Effector CD8-positive, alpha-beta T cell (primary cell): ENCODE data around the gene SLC25A20.
"Not testable (repeated sequence)": the region's sequence is repeated elsewhere in the genome, so short reads cannot be mapped to it uniquely, and the experiment has no call there.

ENCODE experiments used
- DNase-seq: peaks from one replicate; lab custom pipeline; 2025; lab: John Stamatoyannopoulos, UW
- total RNA-seq, 4 experiments: gene quantifications; one replicate each; lab custom pipeline; 2026; lab: John Stamatoyannopoulos, UW

Gene SLC25A20
- 26.7 to 67.2 (median 49.2) reads per million in 4 experiments for total RNA-seq

DNA sequence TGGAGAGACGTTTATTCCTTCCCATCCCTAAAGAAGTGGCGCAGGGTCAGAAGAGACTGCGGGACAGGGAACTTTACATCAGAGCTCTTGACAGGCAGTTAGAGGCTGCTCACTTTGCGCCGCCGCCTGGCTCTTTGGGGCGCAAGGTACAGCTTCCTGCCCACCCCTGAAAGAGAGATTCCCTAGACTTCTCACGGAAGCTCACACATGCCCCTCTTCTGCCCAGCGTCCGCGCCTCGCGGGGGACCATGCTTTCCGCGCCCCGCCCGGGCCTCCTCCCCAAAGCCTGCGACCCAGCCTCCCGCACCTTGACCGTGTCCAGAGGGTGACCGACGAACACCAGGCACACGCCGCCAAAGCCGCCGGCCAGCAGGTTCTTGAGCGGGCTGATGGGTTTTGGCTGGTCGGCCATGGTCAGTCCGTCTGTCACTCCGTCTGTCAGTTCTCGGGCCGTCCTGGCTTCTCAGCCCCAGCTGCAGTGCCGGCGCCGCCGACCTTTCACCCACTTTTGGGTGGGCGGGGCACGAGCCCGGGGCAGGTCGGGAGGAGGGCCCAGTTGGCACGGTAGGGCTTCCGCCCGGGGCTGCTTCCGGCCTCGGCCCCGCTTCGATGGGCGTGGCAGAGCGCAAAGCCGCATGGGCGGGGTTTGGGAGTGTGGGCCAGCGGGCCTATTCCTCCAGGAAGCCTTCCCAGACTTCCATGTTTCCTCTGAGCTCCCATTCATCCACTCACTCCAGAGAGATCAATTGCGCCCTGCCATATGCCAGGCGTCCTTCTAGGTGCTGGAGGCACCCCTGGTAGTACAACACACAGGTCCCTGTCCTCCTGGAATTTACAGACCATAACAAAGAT lies at the start of gene SLC25A20:
Gene SLC25A20 (minus strand): TSS at position 500 of the 852 bp plus-strand sequence. CDS start 88 bp downstream, at position 412.
- peak; percentile 76 for DNase-seq

DNA sequence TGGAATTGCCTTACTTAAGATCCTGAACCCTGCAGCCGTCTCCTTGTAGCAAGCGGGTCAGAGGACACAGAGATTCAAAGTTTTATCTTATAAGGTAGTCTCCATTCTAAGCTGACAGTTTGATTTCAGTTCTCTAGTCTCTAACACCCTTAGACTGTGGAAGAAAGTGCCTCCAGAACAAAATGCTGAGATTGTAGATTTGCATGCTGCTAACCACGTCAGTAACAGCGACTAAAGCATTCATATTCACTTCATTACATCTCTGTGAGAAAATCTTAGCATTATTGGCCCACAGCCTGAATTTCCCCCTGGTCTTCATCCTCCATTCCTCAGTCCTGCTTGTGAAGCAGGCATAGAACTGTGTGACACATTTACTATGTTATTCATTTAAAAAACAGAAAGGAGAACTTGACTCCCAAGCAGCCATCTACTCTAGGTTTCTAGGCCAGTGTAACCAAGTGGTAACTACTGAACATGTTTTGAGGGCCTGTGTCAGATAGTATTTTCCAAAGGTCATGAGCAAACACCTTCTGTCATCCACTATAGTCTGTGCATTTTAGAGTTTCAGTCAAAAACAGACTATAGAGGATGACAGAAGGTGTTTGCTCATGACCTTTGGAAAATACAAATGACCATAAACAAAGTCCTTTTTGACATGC lies 47.3 kb upstream of the SLC25A20 start:
- no peak for DNase-seq

- DNase-seq = no peak
These were observed 46.8 kb upstream of the SLC25A20 start for GRCh38 chr3:48945432-48945831.

GRCh38 chr3:48938689-48939088 lies 40.0 kb upstream of the SLC25A20 start:
- DNase-seq = no peak

- no peak for DNase-seq
These were observed 39.5 kb upstream of the SLC25A20 start for GRCh38 chr3:48938156-48938555.

DNA sequence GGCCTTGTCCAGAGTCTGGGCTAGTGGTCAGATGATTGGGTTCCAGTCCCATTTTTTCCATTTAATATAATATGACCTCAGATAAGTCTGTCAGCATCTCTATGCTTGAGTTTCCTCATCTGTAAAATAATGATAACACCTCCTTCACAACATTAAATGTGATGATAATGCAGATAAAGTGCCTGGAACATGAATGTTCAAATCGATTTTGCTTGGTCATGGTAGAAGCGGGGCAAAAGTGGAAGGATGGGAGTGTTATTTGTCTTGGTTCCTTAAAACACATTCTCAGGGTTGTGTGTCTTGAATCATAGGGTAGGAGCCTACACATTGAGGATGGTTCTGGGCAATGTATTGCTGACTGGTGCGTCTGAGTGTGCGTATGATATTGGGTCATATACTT lies 36.8 kb upstream of the SLC25A20 start:
- no peak for DNase-seq

GRCh38 chr3:48934333-48934991 lies 35.8 kb upstream of the SLC25A20 start:
- DNase-seq = no peak

GRCh38 chr3:48931944-48932580 lies 33.4 kb upstream of the SLC25A20 start:
- no peak for DNase-seq

GRCh38 chr3:48930590-48930989 lies 31.9 kb upstream of the SLC25A20 start:
- DNase-seq = no peak

GRCh38 chr3:48929358-48930035 lies 30.8 kb upstream of the SLC25A20 start:
- no peak for DNase-seq

DNA sequence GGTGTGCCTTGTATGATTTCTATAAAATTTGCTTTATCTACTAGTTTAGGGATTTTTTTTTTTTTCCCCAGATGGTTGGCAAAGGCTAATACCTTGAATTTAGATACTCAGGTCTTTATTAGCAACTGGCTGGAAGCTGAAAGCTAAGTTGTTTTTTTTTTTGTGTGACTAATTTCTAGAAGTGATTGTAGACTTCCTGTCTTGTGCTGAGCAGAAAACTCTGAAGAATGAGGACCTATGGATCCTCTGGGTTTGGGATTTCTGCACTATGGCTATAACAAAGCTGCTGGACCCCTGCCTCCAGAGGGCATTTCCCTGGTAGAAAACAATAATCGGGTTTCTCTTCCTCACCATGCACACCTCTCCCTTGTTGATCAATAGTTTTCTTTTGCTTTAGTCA lies 30.0 kb upstream of the SLC25A20 start:
- DNase-seq = no peak

- no peak for DNase-seq
These were observed 29.2 kb upstream of the SLC25A20 start for GRCh38 chr3:48927928-48928327.

- DNase-seq = no peak
These were observed 28.0 kb upstream of the SLC25A20 start for GRCh38 chr3:48926425-48927392.

GRCh38 chr3:48919215-48920138 lies 20.8 kb upstream of the SLC25A20 start:
- DNase-seq = peak; percentile 35

- peak; percentile 77 for DNase-seq
These were observed 19.9 kb upstream of the SLC25A20 start, which contains the start of gene ARIH2 for GRCh38 chr3:48918388-48919214. TSS of gene ARIH2 (plus strand) at chr3:48918842. CDS start at chr3:48927559, 8,717 bp downstream.

- no peak for DNase-seq
These were observed 16.6 kb upstream of the SLC25A20 start for GRCh38 chr3:48915296-48915695.

- DNase-seq = not testable (repeated sequence)
These were observed 8.3 kb upstream of the SLC25A20 start for GRCh38 chr3:48907026-48907425.

DNA sequence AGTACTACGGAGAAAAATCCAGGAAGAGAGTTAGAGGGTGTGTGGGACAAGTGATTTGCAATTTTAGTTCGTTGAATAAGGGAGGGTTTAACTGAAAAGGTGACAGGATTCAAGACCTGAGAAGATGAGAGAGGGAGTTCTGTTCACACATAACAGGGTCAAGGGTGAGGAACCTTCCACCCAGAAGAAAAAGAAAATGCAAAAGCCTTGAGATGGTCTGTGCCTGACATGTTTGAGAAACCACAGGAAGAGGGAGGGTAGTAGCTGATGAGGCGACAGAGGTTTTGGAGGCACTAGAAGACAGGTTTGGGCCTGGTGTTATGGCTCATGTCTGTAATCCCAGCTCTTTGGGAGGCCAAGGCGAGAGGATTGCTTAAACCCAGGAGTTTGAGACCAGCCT lies 591 bp upstream of the SLC25A20 start:
- DNase-seq = no peak
